Measurements from ENCODE around the gene PRKAR1B. TPM values are rescaled to one million over a fixed set of nuclear protein-coding genes. Genes with fewer than 3 reads are reported as not detected.

Gene PRKAR1B
- total RNA-seq, 1 donor from 2014 or later, result 11.8 TPM

- H3F3A ChIP-seq (ENCODE audit: low read depth), result no peaks in the 10 kb centered on the region
- H3K27me3 Mint-ChIP-seq (ENCODE audit: insufficient read depth, low read depth), result peaks cover 2% of the 10 kb centered on the region
- no peak overlapping the region for H3K4me3 ChIP-seq
- no peak for DNase-seq (ENCODE audit: low spot score)
- peaks cover 11% of the 10 kb centered on the region for H3K9me3 Mint-ChIP-seq
- peaks cover 12% of the 10 kb centered on the region for H3K36me3 Mint-ChIP-seq
- TF ChIP-seq EZH2phosphoT487 (IDR thresholded peaks at IDR 0.05), result no peak
- TF ChIP-seq, protein P1, sequence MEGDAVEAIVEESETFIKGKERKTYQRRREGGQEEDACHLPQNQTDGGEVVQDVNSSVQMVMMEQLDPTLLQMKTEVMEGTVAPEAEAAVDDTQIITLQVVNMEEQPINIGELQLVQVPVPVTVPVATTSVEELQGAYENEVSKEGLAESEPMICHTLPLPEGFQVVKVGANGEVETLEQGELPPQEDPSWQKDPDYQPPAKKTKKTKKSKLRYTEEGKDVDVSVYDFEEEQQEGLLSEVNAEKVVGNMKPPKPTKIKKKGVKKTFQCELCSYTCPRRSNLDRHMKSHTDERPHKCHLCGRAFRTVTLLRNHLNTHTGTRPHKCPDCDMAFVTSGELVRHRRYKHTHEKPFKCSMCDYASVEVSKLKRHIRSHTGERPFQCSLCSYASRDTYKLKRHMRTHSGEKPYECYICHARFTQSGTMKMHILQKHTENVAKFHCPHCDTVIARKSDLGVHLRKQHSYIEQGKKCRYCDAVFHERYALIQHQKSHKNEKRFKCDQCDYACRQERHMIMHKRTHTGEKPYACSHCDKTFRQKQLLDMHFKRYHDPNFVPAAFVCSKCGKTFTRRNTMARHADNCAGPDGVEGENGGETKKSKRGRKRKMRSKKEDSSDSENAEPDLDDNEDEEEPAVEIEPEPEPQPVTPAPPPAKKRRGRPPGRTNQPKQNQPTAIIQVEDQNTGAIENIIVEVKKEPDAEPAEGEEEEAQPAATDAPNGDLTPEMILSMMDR (IDR thresholded peaks at IDR 0.05), result no peak
- TF ChIP-seq EZH2 (IDR thresholded peaks at IDR 0.05), result no peak
- H4K20me1 ChIP-seq (ENCODE audit: low read depth), result no peaks in the 10 kb centered on the region
- H3K4me2 ChIP-seq, result no peak overlapping the region
- no peak overlapping the region for H3K9ac ChIP-seq
- H2AFZ ChIP-seq (replicated peaks), result no peak overlapping the region
- no peaks in the 10 kb centered on the region for H3K9me3 ChIP-seq (ENCODE audit: low read depth)
- no peaks in the 10 kb centered on the region for H3K27me3 ChIP-seq
- H3K79me2 ChIP-seq (ENCODE audit: low read depth), result peaks cover 12% of the 10 kb centered on the region
- H3K36me3 ChIP-seq, result no peaks in the 10 kb centered on the region
- no peak overlapping the region for H3K27ac Mint-ChIP-seq
- H3K4me1 ChIP-seq, result peaks cover 4% of the 10 kb centered on the region
- H3K27ac ChIP-seq, result no peak overlapping the region
- no peak overlapping the region for H3K4me3 Mint-ChIP-seq
- peaks cover 2% of the 10 kb centered on the region for H3K4me1 Mint-ChIP-seq
Measured at GRCh38 chr7:707296-708000, 19.6 kb downstream of the PRKAR1B start.

DNA sequence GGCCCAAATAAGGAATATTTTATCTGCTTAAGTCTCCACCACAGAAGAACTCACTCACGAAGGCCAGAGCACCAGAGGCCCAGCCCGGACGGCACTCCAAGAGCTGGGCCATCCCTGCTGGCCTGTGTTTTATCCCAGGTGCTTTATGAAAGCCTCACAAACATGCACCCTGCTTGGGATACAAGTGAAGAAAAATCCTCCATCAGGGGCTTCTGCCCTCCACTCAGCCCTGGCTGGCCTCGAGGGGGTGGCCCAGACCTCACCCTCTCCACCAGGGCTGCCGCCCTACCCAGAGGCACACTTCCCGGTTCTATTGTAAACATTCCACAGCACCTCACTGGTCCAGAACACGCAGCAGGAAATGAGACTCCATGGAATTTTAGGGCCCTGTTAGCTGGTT is 20.4 kb downstream of the PRKAR1B start:
- H3K4me3 Mint-ChIP-seq, result no peak overlapping the region
- H3F3A ChIP-seq (ENCODE audit: low read depth), result no peaks in the 10 kb centered on the region
- H3K4me3 ChIP-seq, result no peak overlapping the region
- H3K36me3 ChIP-seq, result no peaks in the 10 kb centered on the region
- H3K27me3 ChIP-seq, result no peaks in the 10 kb centered on the region
- H3K9ac ChIP-seq, result no peak overlapping the region
- TF ChIP-seq EZH2phosphoT487 (IDR thresholded peaks at IDR 0.05) (no peak), EZH2 (IDR thresholded peaks at IDR 0.05) (no peak)
- TF ChIP-seq, protein P1 (IDR thresholded peaks at IDR 0.05), result no peak
- no peak overlapping the region for H3K27ac Mint-ChIP-seq
- H2AFZ ChIP-seq (replicated peaks), result no peak overlapping the region
- H3K27me3 Mint-ChIP-seq (ENCODE audit: insufficient read depth, low read depth), result peaks cover 2% of the 10 kb centered on the region
- H3K4me1 Mint-ChIP-seq, result peaks cover 2% of the 10 kb centered on the region
- H3K36me3 Mint-ChIP-seq, result peaks cover 16% of the 10 kb centered on the region
- no peaks in the 10 kb centered on the region for H4K20me1 ChIP-seq (ENCODE audit: low read depth)
- no peak overlapping the region for H3K27ac ChIP-seq
- no peak for DNase-seq (ENCODE audit: low spot score)
- H3K4me2 ChIP-seq, result no peak overlapping the region
- peaks cover 4% of the 10 kb centered on the region for H3K4me1 ChIP-seq
- H3K9me3 Mint-ChIP-seq, result peaks cover 11% of the 10 kb centered on the region
- H3K79me2 ChIP-seq (ENCODE audit: low read depth), result peaks cover 12% of the 10 kb centered on the region
- H3K9me3 ChIP-seq (ENCODE audit: low read depth), result no peaks in the 10 kb centered on the region

GRCh38 chr7:703049-703448 is 24.0 kb downstream of the PRKAR1B start:
- no peak overlapping the region for H3K27ac Mint-ChIP-seq
- H3K27me3 Mint-ChIP-seq (ENCODE audit: insufficient read depth, low read depth), result peaks cover 2% of the 10 kb centered on the region

More at GRCh38 chr7:703049-703448, 24.0 kb downstream of the PRKAR1B start:
- DNase-seq (ENCODE audit: low spot score), result no peak
- H3K79me2 ChIP-seq (ENCODE audit: low read depth), result peaks cover 12% of the 10 kb centered on the region
- TF ChIP-seq EZH2phosphoT487 (IDR thresholded peaks at IDR 0.05), result no peak
- TF ChIP-seq, protein P1 (IDR thresholded peaks at IDR 0.05), result no peak
- no peak for TF ChIP-seq EZH2 (IDR thresholded peaks at IDR 0.05)
- Mint-ChIP-seq H3K9me3 (peaks cover 11% of the 10 kb centered on the region), H3K4me1 (peaks cover 9% of the 10 kb centered on the region), H3K4me3 (no peak overlapping the region), H3K36me3 (peaks cover 10% of the 10 kb centered on the region)
- no peaks in the 10 kb centered on the region for H4K20me1 ChIP-seq (ENCODE audit: low read depth)
- no peaks in the 10 kb centered on the region for H3K36me3 ChIP-seq
- H3K27me3 ChIP-seq, result no peaks in the 10 kb centered on the region
- no peak overlapping the region for H3K27ac ChIP-seq
- H3K4me3 ChIP-seq, result no peak overlapping the region
- no peak overlapping the region for H2AFZ ChIP-seq (replicated peaks)
- H3F3A ChIP-seq (ENCODE audit: low read depth), result no peaks in the 10 kb centered on the region
- H3K9me3 ChIP-seq (ENCODE audit: low read depth), result no peaks in the 10 kb centered on the region
- H3K4me1 ChIP-seq, result no peaks in the 10 kb centered on the region
- H3K4me2 ChIP-seq, result no peak overlapping the region
- no peak overlapping the region for H3K9ac ChIP-seq
